ENCODE measurements around the gene TPD52L3.

Gene TPD52L3

GRCh38 chr9:6328103-6328502, at the start of gene TPD52L3:
TSS of gene TPD52L3 (plus strand) at chr9:6328375. CDS start at chr9:6328596, 221 bp downstream.
- no peak for DNase-seq

DNA sequence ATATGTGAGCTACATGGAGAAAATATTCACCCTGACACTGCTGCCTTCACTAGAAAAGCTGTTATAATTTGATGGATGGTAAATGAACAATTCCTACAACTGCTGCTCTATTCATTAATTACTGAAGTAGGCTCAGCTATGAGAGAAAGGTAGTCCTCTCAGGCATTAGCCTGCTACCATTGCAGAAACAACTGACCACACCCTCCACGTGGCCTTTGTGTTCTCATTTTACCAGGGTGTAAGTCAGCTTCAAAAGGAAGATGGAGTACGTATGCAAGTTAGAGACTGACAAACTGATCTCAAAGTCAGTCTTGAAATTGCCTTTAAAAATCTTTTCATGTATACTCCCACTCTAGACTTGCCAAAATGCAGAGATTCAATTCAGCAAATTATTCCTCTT, 26.3 kb upstream of the TPD52L3 start:
- DNase-seq = no peak

GRCh38 chr9:6302417-6302816, 25.8 kb upstream of the TPD52L3 start:
- no peak for DNase-seq

DNA sequence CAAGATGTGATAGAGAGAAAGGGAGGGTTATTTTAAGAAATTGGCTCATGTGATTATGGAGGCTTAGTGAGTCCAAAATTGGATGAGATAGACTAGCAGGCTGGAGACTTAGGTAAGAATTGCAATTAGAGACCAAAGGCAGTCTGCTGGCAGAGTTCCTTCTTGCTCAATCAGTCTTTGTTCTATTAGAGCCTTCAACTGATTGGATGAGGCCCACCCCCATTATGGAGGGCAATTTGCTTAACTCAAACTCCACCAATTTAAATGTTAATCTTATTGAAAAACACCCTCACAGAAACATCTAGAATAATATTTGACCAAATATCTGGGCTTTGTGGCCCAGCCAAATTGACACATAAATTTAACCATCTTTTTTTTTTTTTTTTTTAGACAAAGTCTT, 23.9 kb upstream of the TPD52L3 start:
- DNase-seq = no peak

DNA sequence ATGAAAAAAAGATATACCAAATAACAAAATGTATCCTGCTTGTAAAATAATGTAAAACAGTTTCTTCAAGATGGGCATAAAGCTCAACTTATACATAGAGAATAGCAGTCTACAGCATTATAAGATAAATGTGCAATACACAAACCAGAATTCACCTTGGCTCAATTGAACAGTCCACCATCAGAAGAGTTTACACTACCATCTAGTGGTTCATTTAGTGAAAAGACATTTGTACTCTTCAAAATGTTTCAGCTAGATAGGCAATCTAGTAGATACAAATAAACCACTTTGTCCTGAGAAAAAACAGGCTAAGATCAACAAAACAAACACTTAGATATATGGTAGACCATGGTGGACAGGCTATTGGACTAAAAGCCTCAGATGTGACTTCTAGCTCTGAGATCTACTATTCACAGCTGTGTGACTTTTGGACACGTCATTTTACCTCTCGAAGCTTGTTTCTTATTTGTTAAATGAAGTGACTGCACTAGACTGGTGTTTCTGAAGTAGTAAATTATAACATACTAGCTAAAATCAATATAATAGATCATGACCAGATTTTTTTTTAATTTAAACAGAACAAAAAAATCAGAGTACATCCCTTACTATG, 22.1 kb upstream of the TPD52L3 start:
- DNase-seq = peak; percentile 16 to 65

- DNase-seq = no peak
These were observed 20.6 kb upstream of the TPD52L3 start for GRCh38 chr9:6307551-6308096.

DNA sequence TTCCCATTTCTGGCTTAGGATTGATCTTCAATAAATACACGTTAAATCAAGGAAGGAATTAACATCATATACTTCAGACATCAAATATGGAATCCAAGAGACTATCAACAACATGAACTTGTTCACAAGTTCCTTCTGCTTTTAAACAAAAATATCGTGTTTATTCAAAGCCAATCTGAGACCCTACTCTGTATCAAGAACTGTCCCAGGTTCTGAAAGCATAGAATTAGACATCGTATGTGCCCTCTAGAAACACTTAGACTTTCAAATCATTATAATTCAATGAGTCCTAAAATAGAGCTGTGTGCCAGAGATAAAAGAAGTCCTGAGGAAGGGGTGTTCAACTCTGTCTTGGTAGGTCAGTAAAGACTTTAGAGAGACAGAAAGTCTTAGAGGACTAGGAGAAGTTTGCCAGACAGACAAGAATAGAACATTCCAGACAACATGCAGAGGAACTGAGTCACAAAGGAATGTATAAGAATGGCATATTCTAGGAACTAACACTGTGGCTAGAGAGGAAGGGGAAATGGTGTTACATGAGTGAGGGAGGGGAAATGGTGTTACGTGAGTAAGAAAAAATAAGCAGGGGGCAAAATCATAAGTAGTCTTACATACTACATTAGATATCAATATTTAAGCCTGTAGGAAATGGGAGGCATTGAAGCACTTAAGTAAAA, 2.9 kb downstream of the TPD52L3 start:
- DNase-seq = no peak

GRCh38 chr9:6334305-6334704, 6.1 kb downstream of the TPD52L3 start:
- no peak for DNase-seq

DNA sequence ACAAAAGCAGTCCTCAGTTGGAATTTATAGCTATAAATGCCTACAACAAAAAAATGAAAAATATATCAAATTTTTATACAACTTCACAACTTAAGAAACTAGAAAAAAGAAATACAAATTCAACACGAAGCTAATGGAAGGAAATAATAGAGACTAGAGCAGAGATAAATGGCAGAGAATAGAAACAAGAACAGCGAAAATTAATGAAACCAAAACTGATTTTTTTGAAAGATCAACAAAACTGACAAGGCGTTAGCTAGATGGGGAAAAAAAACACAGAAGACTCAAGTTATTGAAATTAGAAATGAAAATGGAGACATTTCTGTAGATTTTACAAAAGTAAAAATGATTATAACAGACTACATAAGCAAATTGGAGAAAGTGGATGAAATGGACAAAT, 20.6 kb downstream of the TPD52L3 start:
- DNase-seq = no peak

DNA sequence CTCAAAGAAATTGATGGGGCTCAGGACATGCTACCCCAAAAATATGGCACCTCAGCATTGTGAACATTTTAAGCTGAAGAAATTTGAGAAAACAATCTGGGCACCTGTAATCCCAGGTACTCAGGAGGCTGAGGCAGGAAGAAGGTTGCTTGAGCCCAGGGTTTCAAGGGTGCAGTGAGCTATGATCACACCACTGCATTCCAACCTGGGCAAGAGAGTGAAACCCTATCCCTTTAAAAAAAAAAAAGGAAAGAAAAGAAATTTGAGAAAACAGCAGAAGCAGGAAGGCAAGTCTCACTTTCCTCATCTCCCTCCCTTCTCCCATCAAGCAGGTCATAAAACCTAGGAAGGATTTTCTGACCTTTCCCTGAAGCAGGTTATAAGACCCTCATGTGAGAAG, 23.6 kb downstream of the TPD52L3 start:
- DNase-seq = no peak

- peak; percentile 34 to 62 for DNase-seq
These were observed 26.0 kb downstream of the TPD52L3 start for GRCh38 chr9:6354072-6354686.

- no peak for DNase-seq
These were observed 27.6 kb downstream of the TPD52L3 start for GRCh38 chr9:6355728-6356127.

GRCh38 chr9:6356441-6356840, 28.3 kb downstream of the TPD52L3 start:
- no peak for DNase-seq

DNA sequence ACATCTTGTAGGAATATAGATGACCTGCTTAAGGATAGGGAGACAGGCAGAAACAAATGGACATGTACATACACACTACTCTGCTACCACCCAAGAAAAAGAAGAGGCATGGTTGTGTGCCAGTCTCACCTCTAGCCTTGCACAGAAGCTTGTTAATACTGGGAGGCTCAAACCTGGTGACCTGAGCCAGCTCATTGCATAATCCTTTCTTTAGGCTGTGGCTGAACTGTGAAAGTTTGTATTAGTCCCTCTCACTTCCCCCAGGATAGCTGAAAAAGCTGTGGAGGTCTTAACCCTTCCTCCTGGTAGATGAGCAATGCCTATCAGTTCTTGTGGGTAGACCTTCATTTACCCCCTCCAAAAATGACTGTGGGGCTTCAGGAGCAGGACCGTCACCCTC, 28.7 kb downstream of the TPD52L3 start:
- DNase-seq = no peak

DNA sequence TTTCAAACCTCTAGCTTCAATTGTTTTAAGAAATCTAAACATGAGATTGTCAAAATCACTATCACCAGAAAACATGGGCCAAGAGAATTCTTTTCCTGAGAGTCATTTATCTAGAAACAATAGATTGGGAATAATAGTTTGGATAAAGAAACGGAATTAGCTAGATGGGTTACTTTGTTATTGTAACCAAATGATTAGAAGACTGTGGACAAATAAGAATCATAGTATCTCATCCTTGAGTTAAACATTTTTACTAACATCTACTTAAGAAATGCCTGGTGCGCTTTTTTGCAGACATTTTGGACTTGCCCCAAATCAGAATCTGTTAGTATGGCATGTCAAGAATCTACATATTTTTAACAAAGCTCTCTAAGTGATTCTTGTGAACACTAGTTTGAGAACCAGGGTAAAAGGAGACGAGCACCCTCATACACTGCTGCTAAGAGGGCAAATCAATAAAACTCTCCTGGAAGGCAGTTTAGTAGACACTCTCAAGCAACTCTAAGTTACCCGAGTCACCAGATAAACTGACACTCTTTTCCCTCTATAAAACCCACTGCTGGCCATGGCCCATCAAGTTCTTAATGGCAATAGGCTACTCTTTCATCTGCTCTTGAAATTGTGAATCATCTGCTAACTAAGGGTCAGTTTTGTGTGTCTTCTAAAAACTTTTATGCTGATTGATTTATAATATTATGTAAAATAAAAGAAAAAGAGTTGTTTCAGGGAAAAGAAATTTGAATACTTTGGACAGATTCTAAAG, 39.1 kb downstream of the TPD52L3 start:
- DNase-seq = no peak

DNA sequence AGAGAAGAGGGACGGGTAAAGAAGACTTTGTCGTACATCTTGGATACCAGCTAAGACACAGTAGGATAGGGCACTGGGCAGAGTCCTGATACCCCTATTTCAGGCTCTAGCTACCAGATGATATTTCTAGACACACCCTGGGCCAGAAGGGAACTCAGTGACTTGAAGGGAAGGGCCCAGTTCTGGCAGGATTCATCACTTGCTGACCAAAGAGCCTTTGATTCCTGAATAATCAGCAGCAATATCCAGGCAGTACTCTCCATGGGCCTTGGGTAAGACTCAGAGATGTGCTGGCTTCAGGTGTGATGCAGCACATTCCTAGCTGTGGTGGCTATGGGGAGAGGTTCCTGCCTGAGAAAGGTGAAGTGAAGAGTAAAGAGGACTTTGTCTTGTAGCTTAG, 40.7 kb downstream of the TPD52L3 start:
- DNase-seq = no peak
